Kidney (tissue), 14 donors: ENCODE measurements around the gene PIK3R2. TPM values are rescaled to one million over a fixed set of nuclear protein-coding genes. Genes with fewer than 3 reads are reported as not detected.

Source experiments
- DNase-seq, 5 donors: peaks; one replicate each; pipeline ENCODE4 v3.0.0-alpha.2; 2013 to 2020
- FAIRE-seq: peaks from 2 replicates; lab custom pipeline; 2012; peaks lifted over from hg19 to GRCh38; lab: Jason Lieb, UNC
- H3K27ac ChIP-seq, 2 donors: one replicate each; pipeline ENCODE4 v1.7.0; 2013; ENCODE audit warnings: low read depth in 2 of 2, low read length in 2 of 2, inconsistent platforms in 1 of 2
- H3K27me3 ChIP-seq: one replicate; pipeline ENCODE4 v1.7.1; 2013; ENCODE audit warnings: low read length, inconsistent platforms; ENCODE audit not compliant: control insufficient read depth, insufficient read depth
- H3K36me3 ChIP-seq, 3 donors: one replicate each; pipeline versions ENCODE4 v1.7.0 to v1.7.1; 2013; ENCODE audit warnings: low read length in 3 of 3, control low read depth in 1 of 3, inconsistent platforms in 1 of 3; ENCODE audit not compliant: insufficient read depth in 3 of 3, control insufficient read depth in 2 of 3
- H3K4me1 ChIP-seq, 3 donors: one replicate each; pipeline versions ENCODE4 v1.7.0 to v1.7.1; 2013; ENCODE audit warnings: low read length in 3 of 3, inconsistent platforms in 1 of 3, low read depth in 1 of 3; ENCODE audit not compliant: control insufficient read depth in 2 of 3, insufficient read depth in 2 of 3
- H3K4me3 ChIP-seq, 3 donors: one replicate each; pipeline versions ENCODE4 v1.7.0 to v1.8.1; 2013; ENCODE audit warnings: low read length in 3 of 3, control low read depth in 1 of 3, inconsistent platforms in 1 of 3
- H3K9ac ChIP-seq, 3 donors: one replicate each; pipeline versions ENCODE4 v1.7.0 to v1.7.1; 2013; ENCODE audit warnings: low read length in 3 of 3, control low read depth in 1 of 3, inconsistent platforms in 1 of 3
- H3K9me3 ChIP-seq, 3 donors: one replicate each; pipeline versions ENCODE4 v1.7.0 to v1.7.1; 2013; ENCODE audit warnings: low read length in 3 of 3, control low read depth in 1 of 3, inconsistent platforms in 1 of 3; ENCODE audit not compliant: control insufficient read depth in 2 of 3, insufficient read depth in 1 of 3
- intact Hi-C: fragments of 100-400 bp; cut with DNase I; formaldehyde crosslinking; loops from one replicate; pipeline ENCODE4 v1.11.1; 2022
- polyA plus RNA-seq: library from polyadenylated mRNA; stranded (reverse); fragments of 350-450 nt; fragmentation: Illumina TruSeq; extraction: RNeasy Lipid Tissue Mini Kit (QIAGEN cat#74804); gene quantifications from one replicate; pipeline ENCODE4 v1.2.3, GENCODE V29; 2014; ENCODE audit warnings: low read depth, low replicate concordance; ENCODE audit not compliant: insufficient read depth
- total RNA-seq: library from RNA; stranded (reverse); fragmentation: NEBNext Ultra II Directional; extraction: Animal tissue kit (Norgen Biotek cat#: 25700); gene quantifications from one replicate; pipeline ENCODE4 v1.2.1, GENCODE V29; 2021
- TF ChIP-seq, protein P1 (sequence below): IDR thresholded peaks from 3 replicates; pipeline ENCODE4 v1.5.1; 2012; ENCODE audit warnings: mild to moderate bottlenecking, moderate library complexity, borderline replicate concordance; ENCODE audit not compliant: insufficient read depth; ENCODE audit errors: extremely low read depth
- donor health status: control.
- donor health status: control.
- donor health status: control.
- donor health status: control.
- donor health status: control.
- donor health status: DM: yes; HTN: yes; CAD: no.
- donor health status: Normal renal cell carcinoma (clear cell type).

Gene PIK3R2
- total and polyA plus RNA-seq, 2 donors from 2014 or later = 10.1 to 29.6 TPM

DNA sequence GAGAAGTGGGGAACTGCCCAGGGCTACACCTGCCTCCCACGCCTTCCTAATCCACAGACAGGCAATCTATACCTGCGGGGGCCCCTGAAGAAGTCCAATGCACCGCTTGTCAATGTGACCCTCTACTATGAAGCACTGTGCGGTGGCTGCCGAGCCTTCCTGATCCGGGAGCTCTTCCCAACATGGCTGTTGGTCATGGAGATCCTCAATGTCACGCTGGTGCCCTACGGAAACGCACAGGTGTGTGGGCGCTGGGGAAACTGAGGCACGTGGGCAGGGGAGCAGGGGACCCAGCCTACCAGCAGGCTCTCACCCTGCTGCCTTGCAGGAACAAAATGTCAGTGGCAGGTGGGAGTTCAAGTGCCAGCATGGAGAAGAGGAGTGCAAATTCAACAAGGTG, 22.0 kb downstream of the PIK3R2 start:
- no peak overlapping the region for H3K9ac ChIP-seq
- FAIRE-seq = no peak
- H3K27me3 ChIP-seq = no peaks in the 10 kb centered on the region
- no peaks in the 10 kb centered on the region for H3K36me3 ChIP-seq
- peak in 1 of 5 donors; percentile 31 for DNase-seq
- H3K9me3 ChIP-seq = no peaks in the 10 kb centered on the region
- no peak overlapping the region for H3K27ac ChIP-seq
- peaks cover 0 to 5% (median 4%) of the 10 kb centered on the region in 3 donors for H3K4me1 ChIP-seq
- intact Hi-C loops = no loop called here
- TF ChIP-seq, protein P1, sequence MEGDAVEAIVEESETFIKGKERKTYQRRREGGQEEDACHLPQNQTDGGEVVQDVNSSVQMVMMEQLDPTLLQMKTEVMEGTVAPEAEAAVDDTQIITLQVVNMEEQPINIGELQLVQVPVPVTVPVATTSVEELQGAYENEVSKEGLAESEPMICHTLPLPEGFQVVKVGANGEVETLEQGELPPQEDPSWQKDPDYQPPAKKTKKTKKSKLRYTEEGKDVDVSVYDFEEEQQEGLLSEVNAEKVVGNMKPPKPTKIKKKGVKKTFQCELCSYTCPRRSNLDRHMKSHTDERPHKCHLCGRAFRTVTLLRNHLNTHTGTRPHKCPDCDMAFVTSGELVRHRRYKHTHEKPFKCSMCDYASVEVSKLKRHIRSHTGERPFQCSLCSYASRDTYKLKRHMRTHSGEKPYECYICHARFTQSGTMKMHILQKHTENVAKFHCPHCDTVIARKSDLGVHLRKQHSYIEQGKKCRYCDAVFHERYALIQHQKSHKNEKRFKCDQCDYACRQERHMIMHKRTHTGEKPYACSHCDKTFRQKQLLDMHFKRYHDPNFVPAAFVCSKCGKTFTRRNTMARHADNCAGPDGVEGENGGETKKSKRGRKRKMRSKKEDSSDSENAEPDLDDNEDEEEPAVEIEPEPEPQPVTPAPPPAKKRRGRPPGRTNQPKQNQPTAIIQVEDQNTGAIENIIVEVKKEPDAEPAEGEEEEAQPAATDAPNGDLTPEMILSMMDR = no peak
- peak overlapping the region in 1 of 3 donors; percentile 57 for H3K4me3 ChIP-seq

DNA sequence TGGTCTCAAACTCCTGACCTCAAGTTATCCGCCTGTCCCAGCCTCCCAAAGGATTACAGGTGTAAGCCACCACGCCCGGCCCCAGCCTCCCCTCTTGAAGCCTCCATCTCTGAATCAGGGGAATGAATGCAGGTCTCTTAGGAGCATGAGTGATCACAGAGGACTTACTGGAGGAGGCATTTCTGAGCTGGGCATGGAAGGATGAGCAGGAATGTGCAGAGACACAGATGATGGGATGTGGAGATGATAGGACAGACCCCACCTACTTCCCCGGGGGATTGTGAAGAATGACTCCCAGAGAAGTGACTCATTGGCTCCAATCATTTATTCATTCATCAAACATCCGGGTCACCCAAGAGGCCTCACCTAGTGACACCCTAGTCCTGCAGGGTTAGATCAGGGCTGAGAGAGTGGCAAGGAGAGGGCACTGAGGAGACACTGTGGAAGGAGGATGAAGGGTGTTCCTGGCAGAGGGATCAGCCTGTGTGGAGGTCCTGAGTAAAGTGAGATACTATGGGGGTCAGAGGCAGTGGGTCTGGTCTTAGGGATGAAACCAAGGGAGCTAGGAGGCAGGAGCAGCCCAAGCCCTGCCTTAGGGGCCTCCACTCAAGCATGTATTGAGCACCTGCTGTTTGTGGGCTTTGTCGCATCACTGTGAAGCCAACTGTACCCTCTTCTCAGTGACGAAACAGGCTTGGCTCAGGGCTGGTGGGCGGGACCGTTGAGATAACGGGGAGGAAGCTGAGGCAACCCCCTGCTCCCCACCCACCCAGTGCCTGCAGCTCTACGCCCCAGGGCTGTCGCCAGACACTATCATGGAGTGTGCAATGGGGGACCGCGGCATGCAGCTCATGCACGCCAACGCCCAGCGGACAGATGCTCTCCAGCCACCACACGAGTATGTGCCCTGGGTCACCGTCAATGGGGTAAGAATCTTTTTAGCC, 23.7 kb downstream of the PIK3R2 start:
- TF ChIP-seq, protein P1 = no peak
- FAIRE-seq (no peak), DNase-seq (no peak)
- no peak overlapping the region for H3K9ac ChIP-seq
- no peaks in the 10 kb centered on the region for H3K27me3 ChIP-seq
- no peak overlapping the region for H3K4me3 ChIP-seq
- H3K27ac ChIP-seq = no peak overlapping the region
- peaks cover 0 to 5% (median 4%) of the 10 kb centered on the region in 3 donors for H3K4me1 ChIP-seq
- intact Hi-C loops = no loop called here
- no peaks in the 10 kb centered on the region for H3K9me3 ChIP-seq
- H3K36me3 ChIP-seq = no peaks in the 10 kb centered on the region

DNA sequence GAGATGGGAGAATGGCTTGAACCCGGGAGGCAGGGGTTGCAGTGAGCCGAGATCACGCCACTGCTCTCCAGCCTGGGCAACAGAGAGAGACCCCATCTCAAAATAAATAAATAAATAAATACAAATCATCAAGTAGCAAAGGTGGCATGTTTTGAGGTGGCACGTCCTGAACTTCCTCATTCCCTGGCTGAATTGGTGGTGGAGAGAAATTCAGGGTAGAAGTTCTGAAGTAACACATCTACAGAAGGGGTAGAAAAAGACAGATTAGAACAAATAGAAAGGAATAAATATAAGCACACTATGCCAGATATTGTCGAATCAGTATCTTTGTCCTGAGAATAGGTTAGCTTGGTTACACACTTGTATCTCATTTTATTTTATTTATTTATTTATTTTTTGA, 27.0 kb downstream of the PIK3R2 start:
- H3K9me3 ChIP-seq = no peaks in the 10 kb centered on the region
- no peaks in the 10 kb centered on the region for H3K27me3 ChIP-seq
- TF ChIP-seq, protein P1 = no peak
- H3K27ac ChIP-seq = no peak overlapping the region
- no peak for FAIRE-seq
- no peak for DNase-seq
- intact Hi-C loops = no loop called here
- H3K36me3 ChIP-seq = no peaks in the 10 kb centered on the region
- H3K4me3 ChIP-seq = no peak overlapping the region
- H3K9ac ChIP-seq = no peak overlapping the region
- peaks cover 0 to 3% (median 0%) of the 10 kb centered on the region in 3 donors for H3K4me1 ChIP-seq
